GM12874 (cell line): Measurements from ENCODE around the gene SEPTIN2.

Source experiments
- CTCF ChIP-seq: IDR thresholded peaks from 2 replicates; pipeline ENCODE4 v1.5.1; 2011; ENCODE audit warnings: low read depth, mild to moderate bottlenecking, control low read depth, low read length, moderate library complexity; ENCODE audit not compliant: insufficient read depth

SEPTIN2 gene

GRCh38 chr2:241329669-241330615, 14.2 kb downstream of the SEPTIN2 start:
- no peak for TF ChIP-seq CTCF

GRCh38 chr2:241330616-241330981, 14.9 kb downstream of the SEPTIN2 start:
- TF ChIP-seq CTCF = no peak

- no peak for TF ChIP-seq CTCF
Observed at GRCh38 chr2:241334813-241335212, 19.1 kb downstream of the SEPTIN2 start.

- no peak for TF ChIP-seq CTCF
Observed at GRCh38 chr2:241339839-241340630, 24.3 kb downstream of the SEPTIN2 start.

GRCh38 chr2:241340631-241341163, 25.0 kb downstream of the SEPTIN2 start:
- no peak for TF ChIP-seq CTCF

GRCh38 chr2:241344925-241345651, 29.4 kb downstream of the SEPTIN2 start:
- TF ChIP-seq CTCF = no peak
